CD4-positive, alpha-beta T cell (primary cell): ENCODE measurements around the gene TNFRSF21. TPM values are rescaled to one million over a fixed set of nuclear protein-coding genes. Genes with fewer than 3 reads are reported as not detected.

Experiments used
- ATAC-seq: fragments of 200-7000 bp; cut with Tn5 transposase; one replicate; pipeline ENCODE4 v1.10.0; 2022; ENCODE audit warnings: mild to moderate bottlenecking; ENCODE audit not compliant: poor library complexity
- CTCF ChIA-PET: fragments of 350-600 bp; sonication (Branson Sonifier 250); formaldehyde crosslinking; loops from one replicate; lab custom pipeline; 2021; ENCODE audit warnings: antibody characterized with exemption, inconsistent platforms; lab: Charles Lee
- POLR2A ChIA-PET: fragments of 350-600 bp; sonication (Branson Sonifier 250); formaldehyde crosslinking; loops from one replicate; lab custom pipeline; 2021; ENCODE audit warnings: antibody characterized with exemption, inconsistent platforms; lab: Charles Lee
- DNase-seq, 14 experiments: peaks; one replicate each; pipeline ENCODE4 v3.0.0-alpha.2; 2013 to 2020; ENCODE audit warnings: mixed read lengths in 2 of 14
- H3K27ac ChIP-seq, 2 donors: one replicate each; pipeline versions ENCODE4 v1.5.1 to v1.7.0; 2013; ENCODE audit warnings: low read length in 2 of 2, low read depth in 1 of 2, mild to moderate bottlenecking in 1 of 2
- H3K27me3 ChIP-seq, 2 experiments: 1 replicate in 1 of 2; 2 replicates in 1 of 2; pipeline versions ENCODE4 v1.6.1 to v1.7.0; 2013; ENCODE audit warnings: low read length in 2 of 2, control low read depth in 1 of 2, mild to moderate bottlenecking in 1 of 2, moderate library complexity in 1 of 2; ENCODE audit not compliant: insufficient read depth in 2 of 2, control insufficient read depth in 1 of 2
- H3K36me3 ChIP-seq: one replicate; pipeline ENCODE4 v1.6.1; 2013; ENCODE audit warnings: low read length, control low read depth; ENCODE audit not compliant: insufficient read depth
- H3K4me1 ChIP-seq: one replicate; pipeline ENCODE4 v1.6.1; 2013; ENCODE audit warnings: low read length, control low read depth; ENCODE audit not compliant: insufficient read depth
- H3K4me3 ChIP-seq: one replicate; pipeline ENCODE4 v1.5.1; 2013; ENCODE audit warnings: mild to moderate bottlenecking, low read length, moderate library complexity
- H3K9me3 ChIP-seq, 2 experiments: 1 replicate in 1 of 2; 2 replicates in 1 of 2; pipeline versions ENCODE4 v1.6.1 to v1.7.0; 2013; ENCODE audit warnings: low read length in 2 of 2, mild to moderate bottlenecking in 2 of 2, control low read depth in 1 of 2, moderate library complexity in 1 of 2; ENCODE audit not compliant: control insufficient read depth in 1 of 2, insufficient read depth in 1 of 2
- H3K27ac Mint-ChIP-seq: one replicate; pipeline ENCODE4 v1.8.0; 2020; ENCODE audit warnings: mixed read lengths
- H3K27me3 Mint-ChIP-seq: one replicate; pipeline ENCODE4 v1.8.0; 2021; ENCODE audit warnings: mixed read lengths
- H3K36me3 Mint-ChIP-seq: one replicate; pipeline ENCODE4 v1.8.0; 2021; ENCODE audit warnings: low read depth, mixed read lengths
- H3K4me1 Mint-ChIP-seq: one replicate; pipeline ENCODE4 v1.8.0; 2021; ENCODE audit warnings: low read depth, mixed read lengths
- H3K4me3 Mint-ChIP-seq: one replicate; pipeline ENCODE4 v1.8.0; 2020; ENCODE audit warnings: mild to moderate bottlenecking, mixed read lengths
- H3K9me3 Mint-ChIP-seq: one replicate; pipeline ENCODE4 v1.8.0; 2020; ENCODE audit warnings: mixed read lengths
- CTCF ChIP-seq: fragments of 200-600 bp; IDR thresholded peaks from one replicate; pipeline ENCODE4 v1.8.0; 2022; ENCODE audit warnings: antibody characterized with exemption, mild to moderate bottlenecking
- intact Hi-C, 2 experiments: fragments of 100-400 bp; cut with DNase I in 1 of 2; cut with micrococcal nuclease in 1 of 2; formaldehyde crosslinking; loops; one replicate each; pipeline versions ENCODE4 v1.15.1 to v1.9.0; 2023 to 2025; cut with DNase I, micrococcal nuclease
- total RNA-seq, 174 experiments: library from RNA in 2 of 174; stranded (reverse) in 2 of 174; gene quantifications; one replicate each; pipeline ENCODE4 v1.2.3 and lab custom pipeline; 2021 to 2026

The TNFRSF21 gene
- total RNA-seq, 2 experiments from 2014 or later, result 0.92 to 0.96 TPM

DNA sequence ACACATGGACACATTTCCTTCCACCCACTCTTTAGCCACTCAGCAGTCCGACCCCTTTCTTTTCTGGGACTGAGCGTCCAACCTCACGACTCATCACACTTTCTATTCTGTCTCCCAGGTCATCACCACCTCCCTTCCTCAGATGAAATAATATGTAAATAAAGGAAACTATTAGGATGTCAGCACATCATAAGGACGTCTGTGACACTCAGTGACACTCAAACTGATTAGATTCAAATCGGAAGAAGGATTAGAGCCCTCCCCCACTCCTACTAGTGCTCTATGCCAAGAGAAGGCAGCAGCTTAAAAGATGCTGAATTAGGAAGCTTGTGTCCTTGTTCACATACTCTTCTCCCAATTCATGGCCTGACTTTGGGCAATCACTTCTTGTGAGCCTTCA is 113.6 kb downstream of the TNFRSF21 start:
- no peak overlapping the region for H3K4me3 Mint-ChIP-seq
- Histone ChIP-seq H3K27me3 (no peaks in the 10 kb centered on the region), H3K36me3 (no peaks in the 10 kb centered on the region), H3K27ac (no peak overlapping the region), H3K4me3 (no peak overlapping the region), H3K4me1 (no peaks in the 10 kb centered on the region), H3K9me3 (no peaks in the 10 kb centered on the region)
- TF ChIP-seq CTCF, result no peak
- ATAC-seq (no peak), DNase-seq (no peak)
- no peak overlapping the region for H3K27ac Mint-ChIP-seq
- ChIA-PET POLR2A (no interaction called here), CTCF (no interaction called here)
- peaks cover 12% of the 10 kb centered on the region for H3K4me1 Mint-ChIP-seq
- no peaks in the 10 kb centered on the region for H3K36me3 Mint-ChIP-seq
- intact Hi-C loops, result no loop called here
- no peaks in the 10 kb centered on the region for H3K27me3 Mint-ChIP-seq
- H3K9me3 Mint-ChIP-seq, result no peaks in the 10 kb centered on the region

- CTCF ChIA-PET, result no interaction called here
- no peaks in the 10 kb centered on the region for H3K36me3 Mint-ChIP-seq
- ATAC-seq, result no peak
These were observed 114.6 kb downstream of the TNFRSF21 start for GRCh38 chr6:47195011-47195650.

GRCh38 chr6:47188588-47189021 is 121.1 kb downstream of the TNFRSF21 start:
- intact Hi-C loops, result no loop called here
- POLR2A ChIA-PET, result no interaction called here
- Mint-ChIP-seq H3K27ac (no peak overlapping the region), H3K36me3 (no peaks in the 10 kb centered on the region), H3K27me3 (no peaks in the 10 kb centered on the region), H3K4me3 (no peak overlapping the region), H3K9me3 (no peaks in the 10 kb centered on the region), H3K4me1 (no peaks in the 10 kb centered on the region)
- no peak for DNase-seq
- TF ChIP-seq CTCF, result no peak
- ATAC-seq, result no peak
- Histone ChIP-seq H3K27ac (no peak overlapping the region), H3K27me3 (no peaks in the 10 kb centered on the region), H3K4me3 (no peak overlapping the region), H3K36me3 (no peaks in the 10 kb centered on the region), H3K4me1 (no peaks in the 10 kb centered on the region), H3K9me3 (no peaks in the 10 kb centered on the region)
- CTCF ChIA-PET, result no interaction called here

More at GRCh38 chr6:47195011-47195650, 114.6 kb downstream of the TNFRSF21 start:
- H3K27me3 Mint-ChIP-seq, result no peaks in the 10 kb centered on the region
- peaks cover 12% of the 10 kb centered on the region for H3K4me1 Mint-ChIP-seq
- H3K36me3 ChIP-seq, result no peaks in the 10 kb centered on the region
- H3K9me3 Mint-ChIP-seq, result no peaks in the 10 kb centered on the region
- intact Hi-C loops, result no loop called here
- no peak overlapping the region for H3K4me3 Mint-ChIP-seq
- no peaks in the 10 kb centered on the region for H3K9me3 ChIP-seq
- no peaks in the 10 kb centered on the region for H3K27me3 ChIP-seq
- no peak overlapping the region for H3K27ac Mint-ChIP-seq
- POLR2A ChIA-PET, result no interaction called here
- no peak overlapping the region for H3K27ac ChIP-seq
- no peak for TF ChIP-seq CTCF
- no peaks in the 10 kb centered on the region for H3K4me1 ChIP-seq
- DNase-seq, result no peak
- no peak overlapping the region for H3K4me3 ChIP-seq
